AG04450 (cell line): ENCODE measurements around the gene P3H4. TPM values are rescaled to one million over a fixed set of nuclear protein-coding genes. Genes with fewer than 3 reads are reported as not detected.
"Not testable (repeated sequence)": the region's sequence is repeated elsewhere in the genome, so short reads cannot be mapped to it uniquely, and the experiment has no call there.

Experiments used
- CTCF ChIA-PET: fragments of 300-600, 350-600 bp; formaldehyde crosslinking; extraction: SDS; loops from one replicate; lab custom pipeline; 2022; ENCODE audit warnings: antibody characterized with exemption, inconsistent platforms; lab: Charles Lee
- POLR2A ChIA-PET: fragments of 350-600 bp; formaldehyde crosslinking; extraction: SDS; loops from one replicate; lab custom pipeline; 2021; ENCODE audit warnings: antibody characterized with exemption, inconsistent platforms; lab: Yijun Ruan, JAX
- DNase-seq: peaks from one replicate; pipeline ENCODE4 v3.0.0-alpha.2; 2011; ENCODE audit warnings: low read depth, low spot score
- H3K27ac ChIP-seq: one replicate; pipeline ENCODE4 v1.5.1; 2012; ENCODE audit warnings: low read depth, low read length, control low read depth
- H3K27me3 ChIP-seq: one replicate; pipeline ENCODE4 v1.6.0; 2012; ENCODE audit warnings: low read length; ENCODE audit not compliant: control insufficient read depth, insufficient read depth
- H3K4me3 ChIP-seq: 2 replicates; pipeline ENCODE4 v1.5.1; 2011; ENCODE audit warnings: mild to moderate bottlenecking, low read depth, low read length, control low read depth
- H3K9me3 ChIP-seq: 2 replicates; pipeline ENCODE4 v1.5.1; 2012; ENCODE audit warnings: low read length; ENCODE audit not compliant: control insufficient read depth, insufficient read depth
- polyA plus RNA-seq: library from polyadenylated mRNA; depleted of rRNA; stranded (reverse); fragments of >200 nt; gene quantifications from 2 replicates; pipeline ENCODE4 v1.2.3, GENCODE V29; 2011
- TF ChIP-seq, protein P1 (sequence below): IDR thresholded peaks from 2 replicates; pipeline ENCODE4 v1.5.1; 2011; ENCODE audit warnings: low read depth, low read length, control low read depth, inconsistent platforms

Gene P3H4
- polyA plus RNA-seq, 1 experiment: 51.5 TPM

- ChIA-PET CTCF (interaction anchor here (0.8 kb wide), 1 partner anchor 8 kb away, joined by 3 read pairs; no protein-coding TSS in a partner anchor), POLR2A (no interaction called here)
- Histone ChIP-seq H3K27ac (no peak overlapping the region), H3K9me3 (no peaks in the 10 kb centered on the region), H3K4me3 (peak overlapping the region; percentile 79), H3K27me3 (no peaks in the 10 kb centered on the region)
- no peak for DNase-seq
- TF ChIP-seq, protein P1, sequence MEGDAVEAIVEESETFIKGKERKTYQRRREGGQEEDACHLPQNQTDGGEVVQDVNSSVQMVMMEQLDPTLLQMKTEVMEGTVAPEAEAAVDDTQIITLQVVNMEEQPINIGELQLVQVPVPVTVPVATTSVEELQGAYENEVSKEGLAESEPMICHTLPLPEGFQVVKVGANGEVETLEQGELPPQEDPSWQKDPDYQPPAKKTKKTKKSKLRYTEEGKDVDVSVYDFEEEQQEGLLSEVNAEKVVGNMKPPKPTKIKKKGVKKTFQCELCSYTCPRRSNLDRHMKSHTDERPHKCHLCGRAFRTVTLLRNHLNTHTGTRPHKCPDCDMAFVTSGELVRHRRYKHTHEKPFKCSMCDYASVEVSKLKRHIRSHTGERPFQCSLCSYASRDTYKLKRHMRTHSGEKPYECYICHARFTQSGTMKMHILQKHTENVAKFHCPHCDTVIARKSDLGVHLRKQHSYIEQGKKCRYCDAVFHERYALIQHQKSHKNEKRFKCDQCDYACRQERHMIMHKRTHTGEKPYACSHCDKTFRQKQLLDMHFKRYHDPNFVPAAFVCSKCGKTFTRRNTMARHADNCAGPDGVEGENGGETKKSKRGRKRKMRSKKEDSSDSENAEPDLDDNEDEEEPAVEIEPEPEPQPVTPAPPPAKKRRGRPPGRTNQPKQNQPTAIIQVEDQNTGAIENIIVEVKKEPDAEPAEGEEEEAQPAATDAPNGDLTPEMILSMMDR: no peak
Observed at GRCh38 chr17:41836550-41837196, 24.9 kb upstream of the P3H4 start.

- H3K27ac ChIP-seq: no peak within 1 kb of the TSS
- TF ChIP-seq, protein P1: no peak
Observed at GRCh38 chr17:41835800-41836549, 24.2 kb upstream of the P3H4 start, which contains the start of gene NT5C3B. Gene NT5C3B (minus strand): TSS chr17:41836232. CDS start chr17:41836193, 39 bp downstream.

GRCh38 chr17:41835214-41835799, 23.6 kb upstream of the P3H4 start:
- POLR2A ChIA-PET: interaction anchor here (0.8 kb wide), 1 partner anchor 30 kb away, joined by 3 read pairs; the partner anchor contains the start of gene KLHL11
- no peak for DNase-seq

More at GRCh38 chr17:41835800-41836549, 24.2 kb upstream of the P3H4 start, which contains the start of gene NT5C3B:
- peak within 1 kb of the TSS; percentile 79 for H3K4me3 ChIP-seq
- H3K27me3 ChIP-seq: no peaks in the 10 kb centered on the region
- no peaks in the 10 kb centered on the region for H3K9me3 ChIP-seq
- DNase-seq: no peak
- CTCF ChIA-PET: no interaction called here
- POLR2A ChIA-PET: no interaction called here

DNA sequence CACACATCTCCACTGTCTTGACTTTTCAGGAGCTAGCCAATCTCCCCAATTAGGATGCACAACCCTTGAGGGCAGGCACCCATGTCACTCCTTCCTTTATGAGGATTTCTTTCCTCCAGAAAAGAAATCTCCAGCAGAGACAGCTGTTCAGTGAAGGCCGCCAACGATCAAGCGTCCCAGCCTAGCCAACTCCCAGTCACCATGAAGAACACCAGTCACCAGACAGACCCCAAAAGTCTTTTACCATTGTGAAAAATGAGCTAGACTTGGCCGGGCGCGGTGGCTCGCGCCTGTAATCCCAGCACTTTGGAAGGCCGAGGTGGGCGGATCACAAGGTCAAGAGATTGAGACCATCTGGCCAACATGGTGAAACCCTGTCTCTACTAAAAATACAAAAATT, 18.2 kb upstream of the P3H4 start:
- H3K9me3 ChIP-seq, H3K27me3 ChIP-seq, H3K4me3 ChIP-seq, DNase-seq, POLR2A ChIA-PET, H3K27ac ChIP-seq: not testable (repeated sequence)
- CTCF ChIA-PET: interaction anchor here (0.9 kb wide), 1 partner anchor 133 kb away, joined by 4 read pairs; no protein-coding TSS in a partner anchor

More at GRCh38 chr17:41835214-41835799, 23.6 kb upstream of the P3H4 start:
- CTCF ChIA-PET: no interaction called here
- H3K4me3 ChIP-seq: peak overlapping the region; percentile 79
- TF ChIP-seq, protein P1: no peak
- H3K27me3 ChIP-seq: no peaks in the 10 kb centered on the region
- H3K9me3 ChIP-seq: no peaks in the 10 kb centered on the region
- H3K27ac ChIP-seq: no peak overlapping the region

DNA sequence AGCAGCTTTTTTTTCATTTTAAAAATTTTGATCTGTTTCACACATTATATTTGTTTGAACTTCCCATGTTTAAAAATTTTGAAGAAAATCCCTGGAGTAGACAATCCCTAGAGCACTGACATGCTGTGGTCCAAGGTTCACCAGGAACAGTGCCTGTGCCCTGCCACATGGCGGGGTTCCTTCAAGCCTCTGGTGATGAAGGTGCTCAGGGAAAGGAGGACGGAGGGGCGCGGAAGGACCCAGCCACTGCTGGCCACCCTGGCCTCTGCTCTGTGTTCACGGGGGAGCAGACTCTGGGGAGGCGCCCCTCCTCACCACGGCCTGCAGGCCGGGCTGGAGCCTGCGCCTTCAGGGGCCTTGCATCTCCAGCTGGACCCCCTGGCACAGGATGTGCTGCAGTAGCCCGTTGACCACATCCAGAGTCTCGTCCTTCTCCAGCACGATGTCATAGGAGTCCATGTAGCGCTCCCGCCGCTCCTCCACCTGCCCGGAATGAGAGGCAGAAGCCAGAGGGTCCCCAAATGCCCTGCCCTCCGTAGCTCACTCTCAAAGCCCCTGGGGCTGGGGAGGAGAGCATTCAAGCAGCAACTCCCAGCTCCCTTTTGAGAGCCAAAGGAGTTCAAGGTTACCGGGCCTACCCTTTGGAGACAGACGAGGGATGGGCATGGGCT, 13.6 kb upstream of the P3H4 start:
- no peak overlapping the region for H3K4me3 ChIP-seq
- POLR2A ChIA-PET: no interaction called here
- no peaks in the 10 kb centered on the region for H3K27me3 ChIP-seq
- CTCF ChIA-PET: no interaction called here
- no peak for DNase-seq
- H3K27ac ChIP-seq: no peak overlapping the region
- H3K9me3 ChIP-seq: no peaks in the 10 kb centered on the region
- TF ChIP-seq, protein P1: no peak
